Left cardiac atrium (tissue), 4 donors: ENCODE measurements around the gene CBFA2T3. TPM values are rescaled to one million over a fixed set of nuclear protein-coding genes. Genes with fewer than 3 reads are reported as not detected.

Experiments
- ATAC-seq, 2 donors: fragments of 200-7000 bp; cut with Tn5 transposase; one replicate each; pipeline ENCODE4 v1.9.1; 2020; ENCODE audit warnings: mild to moderate bottlenecking in 2 of 2, moderate library complexity in 2 of 2
- DNase-seq: peaks from one replicate; pipeline ENCODE4 v3.0.0-alpha.2; 2020
- intact Hi-C, 2 donors: fragments of 100-400 bp; cut with DNase I; formaldehyde crosslinking; loops; one replicate each; pipeline versions ENCODE4 v1.14.1 to v1.15.1; 2022 to 2023
- total RNA-seq, 2 donors: library from RNA; stranded (reverse); fragmentation: NEBNext Ultra II Directional; extraction: Animal tissue kit (Norgen Biotek cat#: 25700); gene quantifications; one replicate each; pipeline ENCODE4 v1.2.1, GENCODE V29; 2021
- donor health status: DM: no; HTN: yes; CAD: no.
- donor health status: DM: no; HTN: yes; CAD: no; lungs with severe emphysema.
- donor health status: DM: yes; HTN: yes; CAD: no.
- donor health status: Dilated cardiomyopathy.

Gene CBFA2T3
- total RNA-seq, 2 donors from 2014 or later, result 6.5 to 6.6 TPM

DNA sequence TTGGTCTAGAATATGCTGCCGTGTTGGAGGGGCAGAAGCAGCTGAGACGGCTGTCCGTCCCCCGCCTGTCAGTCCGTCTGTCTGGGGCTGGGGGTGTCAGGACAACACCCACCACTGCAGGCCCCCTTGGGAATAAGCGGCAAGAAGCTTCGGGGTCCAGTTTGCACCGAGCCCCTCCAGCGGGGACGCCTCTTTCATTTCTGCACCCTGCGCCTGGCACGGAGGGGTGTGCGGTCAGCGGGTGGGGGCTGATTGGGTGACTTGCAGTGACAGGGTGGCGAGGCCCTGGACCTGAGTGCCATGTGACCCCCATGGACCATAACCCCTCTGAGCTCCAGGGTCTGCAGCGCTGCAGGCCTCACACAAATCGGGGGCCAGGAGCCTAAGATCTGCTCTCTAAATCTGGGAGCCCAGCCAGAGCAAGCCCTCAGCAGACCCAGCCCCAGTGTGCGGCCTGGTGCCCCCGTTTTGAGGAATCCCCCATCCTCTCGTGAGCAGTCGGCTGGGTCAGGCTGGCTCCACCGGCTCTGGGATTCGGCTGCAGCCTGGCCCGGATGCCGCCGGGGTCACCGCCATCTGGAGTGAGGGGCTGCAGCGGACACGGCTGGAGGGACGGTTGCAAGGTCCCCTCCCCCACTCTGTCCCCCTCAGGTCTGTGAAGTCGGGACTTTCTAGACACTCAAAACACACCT, 8.3 kb downstream of the CBFA2T3 start:
- DNase-seq (no peak), ATAC-seq (no peak)
- intact Hi-C loops, result no loop called here

DNA sequence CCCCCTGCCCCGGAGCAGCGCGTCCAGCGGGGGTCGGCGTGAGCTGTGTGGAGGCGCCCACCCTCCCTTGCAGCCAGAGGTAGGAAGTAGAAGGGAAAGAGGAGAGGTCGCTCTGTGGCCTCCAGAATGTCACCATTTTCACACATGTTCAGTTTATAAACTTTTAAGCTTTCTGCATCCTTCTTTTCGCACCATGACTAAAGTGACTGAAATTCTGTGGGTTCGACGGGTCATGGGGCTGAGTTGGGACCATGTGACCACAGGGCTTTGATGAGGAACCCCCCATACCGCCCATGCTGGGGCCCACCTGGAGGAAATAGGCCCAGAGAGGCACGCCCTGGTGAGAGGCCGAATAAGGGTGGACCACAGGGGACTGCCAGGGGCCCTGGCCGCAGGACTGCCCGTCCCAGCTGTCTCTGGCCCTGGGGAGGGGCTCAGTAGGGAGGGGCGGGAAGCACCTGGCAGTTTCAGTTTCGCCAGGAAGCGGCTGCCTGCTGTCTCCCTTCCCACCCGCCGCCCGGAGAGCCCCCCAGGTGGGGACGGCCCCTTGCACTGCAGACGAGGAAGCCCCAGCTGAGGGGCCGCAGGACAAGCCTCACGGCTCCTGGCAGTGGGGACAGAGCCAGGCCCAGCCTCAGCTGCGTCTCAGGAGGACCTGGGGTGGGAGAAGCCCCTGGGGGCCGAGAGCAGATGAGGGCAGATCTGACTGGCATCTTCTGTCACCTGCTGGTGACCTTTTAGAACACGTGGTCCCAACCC, 9.0 kb downstream of the CBFA2T3 start:
- DNase-seq (no peak), ATAC-seq (no peak)
- intact Hi-C loops, result no loop called here

DNA sequence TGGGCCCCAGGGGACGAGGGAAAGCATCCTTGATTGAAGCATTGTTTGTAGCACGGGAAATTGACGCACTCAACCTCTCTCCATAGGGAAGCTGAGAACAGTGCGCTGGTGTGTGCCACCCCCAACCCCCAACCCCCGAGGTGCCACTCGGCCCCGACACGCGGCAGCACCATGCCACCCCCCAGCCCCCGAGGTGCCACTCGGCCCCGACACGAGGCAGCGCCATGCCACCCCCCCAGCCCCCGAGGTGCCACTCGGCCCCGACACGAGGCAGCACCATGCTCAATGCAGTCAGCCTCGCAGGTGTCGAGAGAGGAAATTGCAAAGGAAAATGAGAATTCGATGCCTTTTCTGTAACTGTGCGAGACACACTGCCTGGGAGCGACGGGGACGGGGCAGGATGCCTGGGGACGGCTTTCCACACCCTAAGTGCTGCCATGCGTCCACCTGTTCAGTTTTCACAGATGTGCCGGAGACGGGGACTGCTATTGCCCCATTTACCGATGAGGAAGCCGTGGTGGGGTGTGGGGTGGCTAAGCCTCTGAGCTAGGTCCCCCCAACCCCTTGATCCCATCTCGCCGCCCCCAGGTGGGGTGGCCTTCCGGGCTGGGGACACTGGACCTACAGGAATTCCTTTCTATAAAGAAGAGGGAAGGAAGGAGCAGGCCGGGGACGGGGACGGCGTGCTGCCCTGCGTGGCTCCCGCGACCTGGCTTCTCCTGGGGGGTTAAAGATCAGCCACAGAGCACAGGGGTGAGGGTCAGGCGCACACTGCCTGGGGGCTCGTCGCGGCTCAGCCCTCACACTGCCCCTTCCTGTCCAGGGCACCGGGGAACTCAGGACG, 9.8 kb downstream of the CBFA2T3 start:
- intact Hi-C loops, result no loop called here

DNA sequence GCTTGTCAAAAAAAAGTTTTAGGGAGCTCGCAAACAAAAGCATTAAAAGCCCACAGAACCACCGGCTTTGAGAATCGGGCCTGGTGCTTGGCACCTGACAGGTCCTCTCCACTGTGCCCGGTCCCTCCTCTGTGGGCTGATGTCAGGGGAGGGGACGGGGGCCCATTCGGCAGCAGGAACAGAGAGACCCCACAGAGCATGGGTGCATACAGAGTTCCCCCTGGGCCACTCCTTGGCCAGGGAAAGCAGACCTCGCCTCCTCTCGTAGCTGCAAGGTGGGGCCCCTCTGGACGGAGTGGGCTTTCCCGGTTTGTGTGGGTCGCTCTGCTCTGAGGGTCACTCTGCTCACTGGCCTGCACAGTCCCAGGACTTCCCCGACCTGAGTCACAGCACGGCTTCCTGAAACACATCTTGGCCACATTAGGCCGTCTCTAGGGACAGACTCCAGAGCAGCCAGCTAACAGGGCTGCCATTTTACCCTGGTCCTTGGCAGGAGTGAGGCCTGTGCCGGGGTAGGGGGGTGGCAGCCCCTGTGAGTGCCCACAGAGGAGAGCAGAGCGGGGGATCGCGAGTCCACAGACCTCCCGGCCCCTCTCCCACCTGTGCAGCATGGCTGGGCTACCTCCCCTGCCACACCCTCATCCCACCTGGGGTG, 11.1 kb downstream of the CBFA2T3 start:
- DNase-seq, result no peak
- no peak for ATAC-seq
- intact Hi-C loops, result no loop called here

More for the DNA sequence above, 9.8 kb downstream of the CBFA2T3 start:
- ATAC-seq, result no peak
- no peak for DNase-seq

DNA sequence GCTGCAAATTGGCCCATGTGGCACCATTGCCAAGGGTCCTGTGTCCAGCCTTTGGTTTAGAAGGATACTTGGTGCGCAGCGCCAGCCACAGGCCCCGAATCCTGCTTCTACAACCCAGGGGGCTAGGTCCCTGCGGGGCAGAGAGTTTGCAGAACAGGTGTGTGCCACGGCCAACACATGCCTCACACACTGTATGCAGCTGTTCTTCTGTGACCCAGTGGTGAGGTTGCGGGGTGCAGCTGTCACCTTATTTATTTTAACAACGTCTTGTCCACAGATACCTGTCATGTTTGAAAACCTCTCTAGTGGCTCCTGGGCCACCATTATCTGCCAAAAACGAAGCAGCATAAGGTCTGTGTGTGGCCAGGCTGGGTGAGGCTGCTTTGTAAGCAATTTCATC, 11.6 kb downstream of the CBFA2T3 start:
- ATAC-seq (no peak), DNase-seq (no peak)
- intact Hi-C loops, result no loop called here

DNA sequence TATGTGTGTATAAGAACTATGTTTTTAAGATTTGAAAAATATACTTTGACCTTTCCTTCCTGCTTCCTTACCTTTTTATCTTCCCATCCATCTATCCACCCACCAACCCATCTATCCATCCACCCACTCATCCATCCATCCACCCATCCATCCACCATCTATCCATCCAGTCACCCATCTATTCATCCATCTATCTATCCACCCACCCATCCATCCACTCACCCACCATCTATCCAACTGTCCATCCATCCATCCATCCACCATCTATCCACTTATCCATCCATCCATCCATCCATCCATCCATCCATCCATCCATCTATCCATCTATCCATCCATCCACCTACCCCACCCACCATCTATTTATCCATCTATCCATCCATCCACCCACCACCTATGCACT, 12.4 kb downstream of the CBFA2T3 start:
- intact Hi-C loops, result no loop called here
- no peak for ATAC-seq
- DNase-seq, result no peak

DNA sequence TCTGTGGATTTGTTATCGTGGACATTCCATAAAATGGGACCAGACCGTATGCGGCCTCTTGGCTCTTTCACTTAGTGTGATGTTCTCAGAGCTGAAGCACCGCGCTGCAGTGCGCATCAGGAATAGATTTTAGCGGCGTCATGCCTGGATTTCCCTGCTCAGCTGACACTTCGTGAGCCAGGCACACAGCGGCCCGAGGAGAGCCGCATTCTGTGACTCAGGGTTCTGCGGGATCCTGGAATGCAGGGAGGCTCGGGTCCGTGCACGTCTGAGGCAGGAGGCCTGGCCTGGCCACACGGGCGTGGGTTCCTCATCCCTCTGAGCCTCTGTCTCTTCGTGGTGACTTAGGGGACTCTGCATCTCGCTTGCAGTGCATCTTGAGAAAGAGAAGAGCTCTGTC, 13.4 kb downstream of the CBFA2T3 start:
- ATAC-seq, result no peak
- intact Hi-C loops, result no loop called here
- no peak for DNase-seq

DNA sequence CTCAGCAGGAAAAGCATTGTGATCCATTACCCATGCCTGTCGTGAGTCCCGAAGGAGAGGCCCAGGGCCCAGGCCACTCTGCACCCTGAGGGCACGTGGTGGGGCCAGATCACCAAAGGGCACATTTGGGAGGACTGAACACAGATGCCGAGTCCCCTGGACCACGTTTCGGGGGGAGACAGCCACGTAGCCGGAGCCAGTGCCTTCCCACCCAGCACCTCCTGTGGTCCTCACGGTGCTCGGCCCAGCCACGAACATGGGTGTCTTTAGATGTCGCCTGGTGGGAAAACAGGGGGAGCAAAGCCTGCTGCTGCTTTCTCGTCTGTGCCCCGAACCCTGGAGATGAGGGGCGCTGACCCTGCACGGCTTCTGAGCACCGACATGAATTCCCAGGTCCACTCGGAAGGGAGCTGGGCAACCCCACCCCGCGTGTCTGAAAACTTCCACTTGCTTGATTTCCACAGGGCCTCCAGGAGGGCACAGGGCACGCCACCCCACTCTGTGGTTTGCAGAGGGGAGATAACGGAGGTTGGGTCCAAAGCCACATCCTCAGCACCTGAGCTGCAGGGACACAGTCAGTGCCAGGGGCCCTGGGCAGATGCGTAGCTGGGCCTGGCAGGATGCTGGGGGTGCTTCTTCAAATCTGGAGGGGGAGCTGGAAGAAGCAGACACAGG, 14.4 kb downstream of the CBFA2T3 start:
- intact Hi-C loops, result no loop called here
- DNase-seq (no peak), ATAC-seq (no peak)

DNA sequence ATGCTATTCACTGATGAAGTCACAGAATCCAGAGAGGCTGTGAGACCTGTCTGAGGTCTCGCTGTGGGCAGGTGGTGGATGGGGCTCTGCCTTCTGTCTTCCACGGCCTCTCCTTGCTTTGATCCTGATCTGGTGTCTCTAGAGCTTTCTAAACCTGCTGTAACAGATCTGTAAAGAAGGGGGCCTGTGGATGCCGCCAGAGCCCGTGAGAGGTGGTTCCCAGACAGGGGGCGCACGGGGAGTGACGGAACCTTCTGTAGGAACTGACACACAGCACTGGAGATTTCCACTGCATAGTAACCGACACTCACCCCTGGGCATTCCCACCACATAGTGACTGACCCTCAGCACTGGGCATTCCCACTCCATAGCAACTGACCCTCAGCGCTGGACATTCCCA, 16.0 kb downstream of the CBFA2T3 start:
- DNase-seq (no peak), ATAC-seq (no peak)
- intact Hi-C loops, result no loop called here

DNA sequence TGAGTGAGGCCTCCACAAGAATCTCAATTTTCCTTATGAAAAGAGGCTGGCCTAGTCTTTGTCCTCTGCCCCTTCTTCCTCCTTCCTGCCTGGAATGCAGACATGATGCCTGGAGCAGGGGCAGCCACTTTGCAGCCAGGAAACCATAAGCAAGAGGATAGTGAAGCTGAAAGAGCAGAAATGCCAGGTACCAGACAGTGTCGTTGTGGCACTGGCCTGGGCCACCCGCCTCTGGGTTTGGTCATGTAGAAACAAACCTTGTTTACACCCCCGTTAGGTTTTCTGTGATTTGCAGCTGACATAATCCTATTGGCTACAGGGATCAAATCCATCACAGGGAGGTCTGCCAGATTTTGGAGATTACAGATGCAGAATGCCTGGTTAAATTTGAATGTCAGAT, 16.5 kb downstream of the CBFA2T3 start:
- DNase-seq (no peak), ATAC-seq (no peak)
- intact Hi-C loops, result no loop called here

DNA sequence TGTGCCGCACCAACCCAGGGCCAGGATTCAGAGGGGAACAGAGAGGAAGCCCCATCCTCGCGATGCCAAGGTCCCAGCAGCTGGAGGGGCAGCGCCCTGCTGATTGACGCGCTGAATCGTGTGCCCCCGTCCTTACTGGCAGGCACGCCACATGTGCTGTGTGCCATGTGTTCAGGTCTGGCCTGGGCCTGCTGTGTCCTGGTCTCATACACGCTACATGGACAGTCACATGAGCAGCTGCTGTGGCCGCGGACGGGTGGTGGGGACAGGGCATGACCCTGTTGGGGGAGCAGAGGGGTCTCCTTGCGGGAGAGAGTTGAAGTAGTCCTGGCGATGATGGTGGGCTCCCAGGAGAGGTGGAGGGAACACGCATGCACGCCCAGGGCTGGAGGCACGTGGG, 18.0 kb downstream of the CBFA2T3 start:
- ATAC-seq, result no peak
- intact Hi-C loops, result no loop called here
- no peak for DNase-seq

DNA sequence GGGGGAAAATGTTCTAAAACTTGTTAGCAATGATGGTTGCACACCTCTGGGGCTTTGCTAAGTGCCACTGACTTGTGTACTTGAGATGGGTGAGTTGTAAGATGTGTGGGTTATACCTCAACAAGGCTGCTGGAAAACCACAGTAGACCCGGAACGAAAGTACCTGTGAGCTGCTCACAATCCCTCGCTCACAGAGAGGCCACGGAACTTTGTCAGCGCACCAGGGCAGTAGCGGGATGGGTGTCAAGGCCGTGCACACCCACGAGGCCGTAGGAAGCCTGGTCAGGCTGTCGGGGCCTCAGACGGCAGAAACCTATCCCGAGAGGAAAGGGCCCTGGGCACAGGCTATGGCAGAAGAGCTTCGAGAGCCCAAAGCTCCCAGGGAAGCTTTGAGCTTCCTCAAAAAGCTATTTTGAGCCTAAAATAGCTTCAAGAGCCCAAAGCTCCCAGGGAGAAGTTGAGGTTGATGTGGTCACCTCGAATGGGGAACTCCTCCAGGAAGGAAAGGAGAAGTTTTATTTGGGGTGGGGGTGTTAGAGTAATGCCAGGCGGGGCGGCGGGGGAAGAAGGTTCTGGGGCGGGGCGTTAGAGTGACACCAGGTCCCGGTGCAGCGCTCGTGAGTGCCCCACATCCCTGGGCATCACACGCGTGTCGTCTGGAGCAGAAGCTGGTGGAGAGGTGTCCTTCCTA, 19.0 kb downstream of the CBFA2T3 start:
- DNase-seq (no peak), ATAC-seq (peak; percentile 69 to 77)
- intact Hi-C loops, result no loop called here

DNA sequence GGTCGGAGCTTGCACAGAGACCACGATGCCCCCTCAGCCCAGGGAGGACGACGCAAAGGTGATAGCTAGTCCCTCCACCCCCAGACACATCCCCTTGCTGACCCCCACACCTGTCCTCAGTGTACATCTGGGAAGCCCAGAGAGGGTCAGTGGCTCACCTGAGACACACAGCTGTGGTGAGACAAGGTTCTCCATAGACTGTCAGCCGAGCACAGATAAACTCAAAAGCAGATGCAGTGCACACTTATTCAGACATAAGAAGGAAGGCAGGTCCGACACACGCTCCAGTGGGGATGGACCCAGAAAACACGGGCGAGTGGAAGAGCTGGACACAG, 19.6 kb downstream of the CBFA2T3 start:
- DNase-seq (no peak), ATAC-seq (no peak)
- intact Hi-C loops, result no loop called here

DNA sequence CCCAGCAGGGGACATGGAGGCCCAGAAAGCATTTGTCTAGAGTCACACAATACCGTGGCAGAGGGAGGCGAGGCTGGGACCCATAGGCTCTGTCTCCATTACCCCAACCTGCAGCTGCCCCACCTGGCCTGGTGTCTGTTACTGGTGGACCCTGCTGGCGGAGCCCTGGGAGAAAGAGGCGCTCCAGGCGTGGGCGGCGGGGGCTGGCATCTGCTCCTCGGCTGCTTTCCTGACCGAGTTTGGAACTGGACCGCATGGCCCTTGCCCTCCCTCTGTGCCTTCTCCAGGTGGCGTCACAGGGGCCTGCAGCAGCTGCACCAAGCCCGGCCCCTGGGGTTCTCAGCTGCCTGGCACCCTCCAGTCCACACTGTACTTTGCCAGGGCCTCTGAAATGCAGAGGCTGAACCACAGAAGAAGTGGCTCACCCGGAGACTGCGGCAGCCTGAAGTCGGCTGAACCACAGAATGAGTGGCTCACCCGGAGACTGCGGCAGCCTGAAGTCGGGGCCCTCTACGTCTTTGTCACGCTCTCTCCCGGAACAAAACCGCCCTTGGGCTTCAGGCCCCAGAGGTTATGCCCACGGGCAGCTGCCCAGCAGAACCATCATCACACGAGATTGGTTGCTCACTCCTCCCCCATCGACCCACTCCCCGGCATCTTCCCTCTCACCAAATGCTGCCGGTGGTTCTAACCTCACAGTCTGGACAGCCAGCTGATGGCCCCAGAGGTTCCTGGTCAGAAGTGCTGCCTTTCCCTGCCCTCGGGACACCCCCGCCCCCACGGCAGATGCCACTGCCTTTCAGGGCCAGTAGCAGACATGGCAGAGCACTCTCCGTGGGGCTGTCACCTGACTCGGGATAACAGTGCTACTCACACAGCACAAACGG, 20.2 kb downstream of the CBFA2T3 start:
- intact Hi-C loops, result no loop called here
- ATAC-seq, result no peak
- DNase-seq, result no peak

DNA sequence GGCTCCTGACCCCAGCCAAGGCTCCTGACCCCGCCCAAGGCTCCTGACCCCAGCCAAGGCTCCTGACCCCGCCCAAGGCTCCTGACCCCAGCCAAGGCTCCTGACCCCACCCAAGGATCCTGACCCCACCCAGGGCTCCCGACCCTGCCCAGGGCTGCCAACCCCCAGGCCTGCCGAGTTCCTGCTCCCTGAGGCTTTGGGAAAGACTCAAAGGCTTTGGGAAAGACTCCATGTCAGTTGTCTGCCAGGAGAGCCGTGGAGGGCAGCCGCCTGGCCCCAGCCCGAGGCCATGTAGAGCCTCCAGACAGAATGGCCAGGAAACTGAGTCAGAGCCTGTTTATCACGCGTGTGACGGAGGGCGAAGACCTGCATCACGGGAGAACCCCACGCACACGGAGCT, 21.1 kb downstream of the CBFA2T3 start:
- no peak for ATAC-seq
- intact Hi-C loops, result no loop called here
- DNase-seq, result no peak

DNA sequence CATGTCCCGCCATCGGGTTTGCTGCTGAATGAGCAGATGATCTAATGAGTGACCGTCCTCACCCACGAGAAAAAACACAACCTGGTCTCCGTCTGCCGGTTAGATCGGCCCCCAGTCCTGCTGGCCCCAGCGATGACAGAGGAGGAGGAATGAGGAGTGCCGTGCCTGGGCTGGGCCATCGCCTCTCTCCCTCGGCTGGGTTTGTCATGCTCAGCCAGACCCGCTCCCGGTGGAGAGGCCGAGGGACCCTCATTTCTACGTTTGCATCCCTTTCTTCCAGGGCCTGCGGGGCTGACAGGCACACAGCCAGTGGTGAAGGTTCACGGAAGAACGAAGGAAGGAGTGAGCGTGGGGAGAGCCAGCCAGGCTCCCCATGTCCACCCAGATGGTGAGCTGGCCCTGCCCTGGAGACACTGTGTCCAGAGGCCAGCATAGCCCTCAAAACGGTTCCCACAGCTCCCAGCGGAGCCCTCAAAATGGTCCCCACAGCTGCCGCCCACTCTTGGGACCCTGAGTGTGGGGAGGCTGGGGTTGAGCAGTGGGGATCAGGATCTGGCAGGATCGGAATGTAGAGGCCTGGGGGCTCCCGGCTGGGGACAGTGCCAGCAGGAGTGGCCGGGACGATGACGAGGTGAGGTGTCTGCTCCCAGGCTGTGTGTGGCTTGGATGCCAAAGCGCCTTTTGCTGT, 23.9 kb downstream of the CBFA2T3 start:
- DNase-seq (no peak), ATAC-seq (no peak)
- intact Hi-C loops, result no loop called here

DNA sequence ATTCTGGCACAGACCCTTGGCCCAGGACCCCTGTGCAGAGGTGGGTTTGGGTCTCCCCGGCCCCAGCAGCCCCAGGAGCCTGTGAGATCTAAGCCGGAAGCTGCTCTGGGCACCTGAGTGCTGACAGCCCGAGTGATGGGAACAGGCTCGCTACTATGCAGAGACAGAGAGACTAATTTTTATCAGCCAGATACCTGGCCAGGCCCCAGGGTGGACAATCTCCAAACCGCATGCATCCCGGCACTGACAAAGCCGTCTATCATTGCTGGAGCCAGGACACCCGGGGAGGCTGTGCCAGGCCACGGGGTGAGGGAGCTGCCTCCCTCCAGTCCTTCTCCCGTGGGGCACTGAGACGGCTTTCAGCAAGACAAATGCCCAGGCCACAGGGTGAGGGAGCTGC, 25.0 kb downstream of the CBFA2T3 start:
- ATAC-seq (peak; percentile 58 to 69), DNase-seq (no peak)
- intact Hi-C loops, result no loop called here
